ENCODE results near the gene CRTC1.
"Not testable (repeated sequence)": the region's sequence is repeated elsewhere in the genome, so short reads cannot be mapped to it uniquely, and the experiment has no call there.

CRTC1 gene

DNA sequence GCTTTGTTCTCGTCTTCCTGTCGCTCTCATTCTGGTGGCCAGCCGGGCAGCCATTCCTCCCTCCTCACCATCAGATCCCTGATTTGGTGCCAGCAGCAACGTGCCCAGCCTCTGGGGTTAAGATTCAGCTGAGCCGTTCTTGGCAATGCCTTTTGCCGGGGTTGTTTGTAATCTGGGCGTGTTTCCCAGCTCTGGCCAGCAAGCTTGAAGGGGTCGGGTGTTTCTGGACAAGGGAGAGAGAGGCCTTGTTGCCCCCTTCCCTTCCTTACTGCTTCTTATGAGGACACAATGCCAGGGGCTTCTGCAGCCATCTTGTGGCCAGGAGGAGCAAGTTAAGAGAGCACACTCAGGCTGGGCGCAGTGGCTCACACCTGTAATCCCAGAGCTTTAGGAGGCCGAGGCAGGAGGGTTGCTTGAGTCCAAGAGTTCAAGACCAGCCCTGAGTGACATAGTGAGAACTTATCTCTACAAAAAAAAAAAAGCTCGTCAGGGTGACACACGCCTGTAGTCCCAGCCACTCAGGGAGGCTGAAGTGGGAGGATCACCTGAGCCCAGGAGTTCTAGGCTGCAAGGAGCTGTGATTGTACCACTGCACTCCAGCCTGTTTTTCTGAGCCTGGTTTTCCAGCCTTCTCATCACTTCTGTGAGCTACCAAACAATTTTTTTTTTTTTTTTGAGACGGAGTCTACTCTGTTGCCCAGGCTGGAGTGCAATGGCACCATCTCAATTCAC, 10.7 kb upstream of the CRTC1 start:
- TF ChIP-seq, protein P1, sequence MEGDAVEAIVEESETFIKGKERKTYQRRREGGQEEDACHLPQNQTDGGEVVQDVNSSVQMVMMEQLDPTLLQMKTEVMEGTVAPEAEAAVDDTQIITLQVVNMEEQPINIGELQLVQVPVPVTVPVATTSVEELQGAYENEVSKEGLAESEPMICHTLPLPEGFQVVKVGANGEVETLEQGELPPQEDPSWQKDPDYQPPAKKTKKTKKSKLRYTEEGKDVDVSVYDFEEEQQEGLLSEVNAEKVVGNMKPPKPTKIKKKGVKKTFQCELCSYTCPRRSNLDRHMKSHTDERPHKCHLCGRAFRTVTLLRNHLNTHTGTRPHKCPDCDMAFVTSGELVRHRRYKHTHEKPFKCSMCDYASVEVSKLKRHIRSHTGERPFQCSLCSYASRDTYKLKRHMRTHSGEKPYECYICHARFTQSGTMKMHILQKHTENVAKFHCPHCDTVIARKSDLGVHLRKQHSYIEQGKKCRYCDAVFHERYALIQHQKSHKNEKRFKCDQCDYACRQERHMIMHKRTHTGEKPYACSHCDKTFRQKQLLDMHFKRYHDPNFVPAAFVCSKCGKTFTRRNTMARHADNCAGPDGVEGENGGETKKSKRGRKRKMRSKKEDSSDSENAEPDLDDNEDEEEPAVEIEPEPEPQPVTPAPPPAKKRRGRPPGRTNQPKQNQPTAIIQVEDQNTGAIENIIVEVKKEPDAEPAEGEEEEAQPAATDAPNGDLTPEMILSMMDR (conservative IDR thresholded peaks at IDR 0.05) = 0 out of 2 replicates have a peak, but pooled peaks have one; percentile 13
- H3K27ac ChIP-seq = no peak overlapping the region

DNA sequence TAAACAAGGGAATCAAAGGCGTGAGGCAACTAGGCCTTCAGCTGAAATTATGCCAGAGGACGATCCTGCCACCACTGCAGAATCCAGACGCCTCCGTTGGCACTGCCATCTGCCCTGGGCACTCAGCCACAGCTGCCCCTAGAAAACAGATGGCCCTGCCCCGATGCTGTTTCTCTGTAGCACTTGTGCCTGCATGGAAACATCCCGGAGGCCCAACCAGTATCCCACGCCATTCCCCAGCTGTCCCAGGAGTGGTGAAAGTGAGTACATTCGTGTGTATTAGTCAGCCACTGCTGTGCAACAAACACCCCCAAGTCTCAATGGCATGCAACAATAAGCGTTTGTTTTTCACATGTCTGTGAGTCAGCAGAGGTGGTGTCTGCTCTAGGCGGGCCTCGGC, 8.9 kb upstream of the CRTC1 start:
- no peak overlapping the region for H3K27ac ChIP-seq
- TF ChIP-seq, protein P1 (conservative IDR thresholded peaks at IDR 0.05) = no peak

DNA sequence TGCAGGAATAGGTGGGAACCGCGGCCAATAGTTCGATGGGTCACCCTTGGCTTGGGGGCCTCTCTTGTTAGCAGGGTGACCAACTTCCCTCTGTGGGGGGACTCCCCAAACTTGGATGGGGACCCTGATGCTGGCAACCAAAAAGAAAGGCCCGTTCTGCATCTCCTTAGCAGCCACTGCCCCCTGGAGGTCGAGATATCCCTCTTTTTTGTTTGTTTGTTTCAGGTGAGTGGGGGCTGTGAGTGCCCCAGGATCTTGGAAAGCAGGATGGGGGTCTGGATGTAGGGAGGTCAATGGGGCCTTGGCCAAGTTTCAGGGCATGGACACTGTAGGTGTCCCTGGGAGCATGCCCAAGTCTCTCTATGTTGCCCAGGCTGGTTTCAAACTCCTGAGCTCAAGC, 7.7 kb upstream of the CRTC1 start:
- no peak overlapping the region for H3K27ac ChIP-seq
- TF ChIP-seq, protein P1 (conservative IDR thresholded peaks at IDR 0.05) = peak; percentile 55

DNA sequence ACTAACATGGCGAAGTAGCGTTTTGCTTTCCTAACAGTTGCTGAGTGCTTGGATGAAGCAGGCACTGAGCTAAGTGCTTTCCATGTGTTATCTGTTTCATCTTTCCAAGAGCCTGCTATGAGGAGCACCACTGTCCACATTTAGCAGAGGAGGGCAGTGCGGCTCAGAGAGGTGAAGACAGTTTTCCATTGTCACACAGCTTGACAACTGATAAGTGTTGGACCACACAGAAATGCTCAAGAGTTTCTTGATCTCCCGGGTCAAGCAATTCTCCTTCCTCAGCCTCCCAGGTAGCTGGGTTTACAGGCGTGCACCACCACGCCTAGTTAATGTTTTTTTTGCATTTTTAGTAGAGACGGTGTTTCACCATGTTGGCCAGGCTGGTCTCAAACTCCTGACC, 6.8 kb upstream of the CRTC1 start:
- TF ChIP-seq, protein P1 (conservative IDR thresholded peaks at IDR 0.05) = no peak
- H3K27ac ChIP-seq = no peak overlapping the region

DNA sequence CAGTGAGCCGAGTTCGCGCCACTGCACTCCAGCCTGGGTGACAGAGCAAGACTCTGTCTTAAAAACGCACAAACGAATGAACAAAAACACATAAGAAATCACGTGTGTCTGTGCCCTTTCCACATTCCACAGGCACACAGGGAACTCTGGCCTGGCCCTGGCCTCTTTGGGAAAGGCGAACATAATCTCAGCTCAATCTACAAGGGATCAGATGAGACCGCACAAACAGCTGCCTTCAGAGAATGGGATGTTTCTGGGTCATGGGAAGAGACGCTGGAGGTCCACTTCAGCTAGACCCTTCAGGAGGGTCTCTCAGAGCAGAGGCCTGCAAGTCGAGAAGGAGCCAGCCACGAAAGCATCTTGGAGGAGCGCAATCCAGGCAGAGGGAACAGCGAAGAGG, 6.3 kb upstream of the CRTC1 start:
- TF ChIP-seq, protein P1 (conservative IDR thresholded peaks at IDR 0.05) = no peak
- H3K27ac ChIP-seq = no peak overlapping the region

DNA sequence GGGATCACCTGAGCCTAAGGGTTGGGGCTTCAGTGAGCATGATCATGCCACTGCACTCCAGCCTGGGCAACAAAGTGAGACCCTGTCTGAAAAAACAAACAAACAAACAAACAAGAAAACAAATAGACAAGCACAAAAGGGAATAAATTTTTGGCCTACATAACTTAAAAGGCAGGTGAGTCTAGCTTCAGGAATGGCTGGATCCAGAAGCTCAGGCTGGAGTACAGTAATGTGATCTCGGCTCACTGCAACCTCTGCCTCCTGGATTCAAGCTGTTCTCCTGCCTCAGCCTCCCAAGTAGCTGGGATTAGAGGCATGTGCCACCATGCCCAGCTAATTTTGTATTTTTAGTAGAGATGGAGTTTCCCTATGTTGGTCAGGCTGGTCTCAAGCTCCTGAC, 3.3 kb upstream of the CRTC1 start:
- not testable (repeated sequence) for H3K27ac ChIP-seq

DNA sequence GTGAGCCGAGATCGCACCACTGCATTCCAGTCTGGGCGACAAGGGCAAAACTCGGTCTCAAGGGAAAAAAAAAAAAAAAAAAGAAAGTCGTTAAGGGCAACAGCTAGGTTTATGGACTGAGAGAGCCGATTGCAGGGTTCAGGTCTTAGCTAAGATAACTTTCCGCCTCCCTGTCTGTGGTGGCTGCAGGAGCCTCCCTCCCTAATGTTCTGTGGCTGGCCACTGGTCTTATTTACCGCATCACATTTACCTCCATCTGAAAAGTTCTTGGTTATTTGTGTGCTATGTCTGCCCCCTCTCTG, 722 bp upstream of the CRTC1 start:
- peak overlapping the region; percentile 79 for H3K27ac ChIP-seq
- TF ChIP-seq, protein P1 (conservative IDR thresholded peaks at IDR 0.05) = no peak

DNA sequence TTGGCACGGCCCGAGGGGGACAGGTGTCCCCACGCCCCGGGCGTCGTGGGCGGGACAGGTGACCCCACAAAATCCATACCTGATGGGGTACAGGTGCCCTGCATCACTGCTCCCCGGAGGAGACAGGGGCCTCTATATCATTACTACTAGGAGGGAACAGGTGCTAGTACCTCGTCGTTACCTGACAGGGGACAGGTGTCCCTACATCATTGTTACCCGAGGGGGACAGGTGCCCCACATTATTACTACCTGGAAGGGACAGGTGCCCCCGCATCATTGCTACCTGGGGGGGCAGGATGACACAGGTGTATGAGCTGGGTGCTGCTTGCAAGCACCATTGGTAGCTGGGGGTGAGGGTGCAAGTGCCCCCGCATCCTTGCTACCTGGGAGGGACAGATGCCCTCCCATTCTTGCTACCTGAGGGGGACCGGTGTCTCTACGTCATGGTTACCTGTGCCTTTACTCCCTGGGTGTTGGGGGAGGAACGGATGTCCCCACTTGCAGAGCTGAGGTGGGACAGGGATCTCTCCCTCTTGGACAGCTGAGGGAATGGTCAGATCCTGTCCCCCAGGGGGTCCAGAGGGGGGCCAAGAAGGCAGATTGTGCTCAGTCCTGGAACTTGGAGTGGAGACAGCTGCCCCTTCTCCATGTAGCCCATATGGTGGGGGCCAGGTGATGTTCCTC, 620 bp downstream of the CRTC1 start:
- TF ChIP-seq, protein P1 (conservative IDR thresholded peaks at IDR 0.05) = no peak
- peak overlapping the region; percentile 79 for H3K27ac ChIP-seq
